T1000 (cell line): ENCODE measurements around the gene AHSP.
"Not testable (repeated sequence)": the region's sequence is repeated elsewhere in the genome, so short reads cannot be mapped to it uniquely, and the experiment has no call there.

ENCODE experiments used
- DNase-seq: peaks from one replicate; lab custom pipeline; 2025; ENCODE audit warnings: mixed read lengths; lab: John Stamatoyannopoulos, UW

Gene AHSP

DNA sequence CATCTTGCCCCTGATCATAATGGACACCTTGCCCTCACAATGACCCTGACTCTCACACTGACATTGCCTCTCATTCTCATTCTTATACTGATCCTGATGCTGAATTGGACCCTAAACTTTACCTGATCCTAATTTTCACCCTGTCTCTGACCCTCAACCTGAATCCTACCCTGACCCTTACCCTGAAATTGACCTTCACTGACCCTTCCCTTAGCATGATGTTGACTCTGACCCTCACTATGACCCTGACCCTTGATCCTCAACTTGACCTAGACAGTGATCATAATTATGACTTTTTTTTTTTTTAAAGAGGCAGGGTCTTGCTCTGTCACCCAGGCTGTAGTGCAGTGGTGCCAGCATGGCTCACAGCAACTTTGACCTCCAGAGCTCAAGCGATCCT is 3.4 kb downstream of the AHSP start:
- DNase-seq = no peak

DNA sequence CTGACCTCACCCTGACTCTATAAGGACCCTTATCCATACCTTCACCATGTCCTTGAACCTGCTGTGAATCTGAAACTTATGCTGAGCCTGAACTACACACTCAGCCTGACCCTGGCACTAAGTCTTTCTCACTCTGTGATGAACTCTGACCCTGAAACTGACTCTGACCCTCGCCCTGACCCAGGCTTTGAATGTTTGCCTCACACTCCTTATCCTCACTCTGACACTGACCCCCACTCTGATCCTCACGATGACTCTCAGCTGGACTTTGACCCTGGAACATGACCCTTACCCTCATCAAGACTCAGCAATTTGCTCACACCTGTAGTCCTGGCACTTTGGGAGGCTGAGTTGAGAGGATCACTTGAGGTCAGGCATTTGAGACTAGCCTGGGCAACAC is 4.4 kb downstream of the AHSP start:
- DNase-seq = no peak

DNA sequence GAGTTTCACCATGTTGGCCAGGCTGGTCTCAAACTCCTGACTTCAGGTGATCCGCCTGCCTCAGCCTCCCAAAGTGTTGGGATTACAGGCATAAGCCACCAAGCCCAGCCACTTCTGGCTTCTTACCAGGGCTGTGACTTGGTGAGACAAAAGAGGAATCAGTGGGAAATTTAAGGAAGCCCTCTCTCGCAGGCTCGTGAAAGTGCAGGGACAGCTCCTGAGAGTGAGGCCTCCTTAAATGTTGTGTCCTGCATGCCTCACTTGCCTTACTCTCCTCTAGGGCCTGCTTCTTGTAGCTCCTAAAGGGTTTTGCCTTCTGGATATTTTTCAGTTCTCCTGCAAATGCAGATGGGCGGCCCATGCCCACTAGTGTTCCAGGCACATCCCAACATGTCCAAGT is 5.2 kb downstream of the AHSP start:
- no peak for DNase-seq

DNA sequence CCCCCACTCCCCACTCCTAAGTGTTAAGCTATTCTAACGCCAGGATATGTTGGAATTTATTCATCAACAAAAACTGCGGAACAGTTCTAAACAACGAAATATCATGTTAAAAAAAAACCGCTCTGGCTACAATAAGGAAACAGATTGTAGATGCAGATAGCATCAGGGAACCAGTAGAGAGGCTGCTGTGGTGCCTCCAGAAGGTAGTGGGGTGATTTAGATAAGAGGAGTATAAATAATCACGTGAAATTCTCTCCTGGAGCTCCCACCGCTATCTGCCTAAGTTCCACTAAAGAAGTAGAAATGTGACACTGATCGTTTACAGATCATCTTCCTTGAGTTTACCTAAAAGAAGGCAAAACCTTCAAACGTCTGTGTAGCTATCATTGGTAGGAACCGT is 8.0 kb downstream of the AHSP start:
- no peak for DNase-seq

DNA sequence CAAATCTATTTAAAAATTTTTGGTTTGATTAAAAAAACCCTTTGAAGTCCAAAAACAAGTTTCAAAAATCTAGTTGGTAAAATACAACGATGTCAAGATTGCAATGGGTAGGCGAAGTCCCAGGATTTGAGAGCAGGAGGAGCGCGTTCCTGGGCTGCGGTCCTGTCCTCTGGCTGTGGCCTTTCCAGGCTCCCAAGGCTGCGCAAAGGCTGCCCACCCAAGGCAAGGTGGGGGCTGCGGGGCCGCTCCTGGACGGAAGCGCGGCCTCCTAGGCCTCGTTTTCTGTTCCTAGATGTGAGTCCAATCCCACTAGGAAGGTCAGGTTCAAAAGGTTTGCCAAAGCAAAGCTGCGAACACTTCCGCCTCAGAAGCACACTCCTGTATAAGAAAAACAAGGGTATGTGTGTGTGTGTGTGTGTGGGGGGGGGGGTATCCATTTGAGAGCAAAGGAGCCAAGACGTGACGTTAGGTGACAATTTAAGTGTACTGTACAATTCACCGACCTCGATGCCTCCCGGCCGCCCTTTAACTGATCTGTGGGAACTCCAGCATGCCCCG is 9.2 kb downstream of the AHSP start:
- DNase-seq = no peak

DNA sequence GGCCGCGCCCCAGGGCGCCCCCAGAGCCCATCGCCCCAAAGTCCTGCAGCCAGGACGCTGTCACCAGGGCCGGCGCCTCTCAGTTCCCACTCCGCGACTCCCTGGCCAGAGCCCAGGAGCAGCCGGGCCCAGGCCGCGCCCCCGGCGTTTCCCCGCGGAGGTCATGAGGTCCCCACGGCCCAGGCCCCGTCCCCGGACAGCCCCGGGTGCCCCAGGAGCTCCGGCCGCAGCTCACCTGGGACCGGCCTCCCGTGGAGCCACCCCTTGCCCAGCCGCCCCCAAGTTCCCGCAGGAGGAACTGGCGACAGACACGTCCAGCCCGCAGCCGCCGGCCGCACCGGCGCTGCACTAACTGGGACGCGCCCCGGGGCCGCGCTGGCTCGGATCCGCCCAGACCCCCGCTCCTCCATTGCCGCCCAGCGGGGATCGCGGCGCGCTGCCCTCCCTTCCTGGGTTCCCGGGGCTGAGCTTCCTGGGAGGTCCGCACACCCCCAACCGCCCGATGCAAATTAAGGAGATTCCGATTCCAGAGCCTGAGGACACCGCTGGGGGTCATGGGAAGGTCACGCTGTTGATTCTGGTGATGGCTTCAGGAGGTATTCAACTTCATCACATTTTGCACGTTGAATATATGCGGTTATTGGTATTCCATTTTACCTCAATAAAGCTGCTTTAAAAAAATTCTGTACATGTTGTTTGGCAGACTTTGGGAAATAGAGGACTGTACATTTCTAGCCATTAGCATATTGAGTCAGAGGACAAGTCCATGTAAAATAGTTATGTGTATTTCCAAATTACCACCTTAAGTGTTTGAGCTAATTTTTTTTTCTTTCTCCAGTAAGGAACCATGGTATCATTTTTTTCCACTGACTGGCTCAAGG is 9.9 kb downstream of the AHSP start:
- no peak for DNase-seq

DNA sequence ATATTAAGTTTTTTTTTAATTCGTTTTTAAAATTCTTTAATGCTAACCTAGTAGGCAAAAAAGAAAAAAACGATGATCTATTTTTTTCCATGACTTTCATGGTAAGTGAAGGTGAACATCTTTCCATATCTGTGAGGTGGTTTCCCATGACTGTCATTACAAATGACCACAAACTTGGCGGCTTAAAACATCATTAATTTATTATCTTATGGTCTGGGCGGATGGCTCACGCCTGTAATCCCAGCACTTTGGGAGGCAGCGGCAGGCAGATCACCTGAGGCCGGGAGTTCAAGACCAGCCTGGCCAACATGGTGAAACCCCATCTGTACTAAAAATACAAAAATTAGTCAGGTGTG is 10.5 kb downstream of the AHSP start:
- DNase-seq = not testable (repeated sequence)

DNA sequence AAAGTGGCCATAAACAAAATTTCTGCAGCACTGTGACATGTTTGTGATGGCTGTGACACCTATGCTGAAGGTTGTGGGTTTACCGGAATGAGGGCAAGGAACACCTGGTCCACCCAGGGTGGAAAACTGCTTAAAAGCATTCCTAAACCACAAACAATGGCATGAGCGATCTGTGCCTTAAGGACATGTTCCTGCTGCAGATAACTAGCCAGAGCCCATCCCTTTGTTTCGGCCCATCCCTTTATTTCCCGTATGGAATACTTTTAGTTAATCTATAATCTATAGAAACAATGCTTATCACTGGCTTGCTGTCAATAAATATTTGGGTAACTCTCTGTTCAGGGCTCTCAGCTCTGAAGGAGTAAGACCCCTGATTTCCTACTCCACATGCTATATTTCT is 12.1 kb downstream of the AHSP start:
- DNase-seq = not testable (repeated sequence)

DNA sequence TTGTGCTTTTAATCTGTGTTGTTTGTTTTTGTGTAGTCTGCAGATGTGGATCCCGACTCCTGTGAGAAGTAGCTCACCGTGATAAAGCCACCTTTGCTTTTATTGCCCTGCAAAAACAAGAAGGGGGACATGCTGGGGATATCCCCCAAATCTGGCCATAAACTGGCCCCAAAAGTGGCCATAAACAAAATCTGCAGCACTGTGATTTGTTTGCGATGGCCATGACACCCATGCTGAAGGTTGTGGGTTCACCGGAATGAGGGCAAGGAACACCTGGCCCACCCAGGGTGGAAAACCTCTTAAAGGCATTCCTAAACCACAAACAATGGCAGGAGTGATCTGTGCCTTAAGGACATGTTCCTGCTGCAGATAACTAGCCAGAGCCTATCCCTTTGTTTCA is 15.1 kb downstream of the AHSP start:
- DNase-seq = no peak

DNA sequence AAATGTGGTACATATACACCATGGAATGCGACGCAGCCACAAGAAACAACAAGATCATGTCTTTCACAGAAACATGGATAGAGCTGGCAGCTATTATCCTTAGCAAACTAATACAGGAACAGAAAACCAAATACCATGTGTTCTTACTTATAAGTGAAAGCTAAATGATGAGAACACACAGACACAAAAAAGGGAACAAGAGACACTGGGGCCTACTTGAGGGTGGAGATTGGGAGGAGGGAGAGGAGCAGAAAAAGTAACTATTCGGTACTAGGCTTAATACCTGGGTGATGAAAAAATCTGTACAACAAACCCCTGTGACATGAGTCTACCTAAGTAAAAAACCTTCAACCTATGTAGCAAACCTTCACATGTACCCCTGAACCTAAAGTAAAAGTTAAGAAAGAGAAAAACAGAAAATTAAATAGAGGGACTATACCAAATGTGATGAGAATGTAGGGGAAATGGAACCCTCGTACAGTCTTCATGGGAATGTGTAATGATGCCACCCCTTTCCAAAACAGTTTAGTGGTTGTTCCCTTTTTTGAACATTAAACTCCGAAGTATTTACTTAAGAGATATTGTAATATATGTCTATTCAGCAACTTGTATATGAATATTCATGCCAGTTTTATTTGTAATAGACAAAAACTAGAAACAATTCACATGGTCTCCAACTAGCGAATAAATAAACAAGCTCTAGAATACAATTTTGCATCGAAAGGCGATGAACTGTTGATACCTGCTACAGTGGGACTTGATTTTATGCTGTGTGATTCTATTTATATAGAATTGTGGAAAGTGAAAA is 33.9 kb downstream of the AHSP start:
- no peak for DNase-seq

DNA sequence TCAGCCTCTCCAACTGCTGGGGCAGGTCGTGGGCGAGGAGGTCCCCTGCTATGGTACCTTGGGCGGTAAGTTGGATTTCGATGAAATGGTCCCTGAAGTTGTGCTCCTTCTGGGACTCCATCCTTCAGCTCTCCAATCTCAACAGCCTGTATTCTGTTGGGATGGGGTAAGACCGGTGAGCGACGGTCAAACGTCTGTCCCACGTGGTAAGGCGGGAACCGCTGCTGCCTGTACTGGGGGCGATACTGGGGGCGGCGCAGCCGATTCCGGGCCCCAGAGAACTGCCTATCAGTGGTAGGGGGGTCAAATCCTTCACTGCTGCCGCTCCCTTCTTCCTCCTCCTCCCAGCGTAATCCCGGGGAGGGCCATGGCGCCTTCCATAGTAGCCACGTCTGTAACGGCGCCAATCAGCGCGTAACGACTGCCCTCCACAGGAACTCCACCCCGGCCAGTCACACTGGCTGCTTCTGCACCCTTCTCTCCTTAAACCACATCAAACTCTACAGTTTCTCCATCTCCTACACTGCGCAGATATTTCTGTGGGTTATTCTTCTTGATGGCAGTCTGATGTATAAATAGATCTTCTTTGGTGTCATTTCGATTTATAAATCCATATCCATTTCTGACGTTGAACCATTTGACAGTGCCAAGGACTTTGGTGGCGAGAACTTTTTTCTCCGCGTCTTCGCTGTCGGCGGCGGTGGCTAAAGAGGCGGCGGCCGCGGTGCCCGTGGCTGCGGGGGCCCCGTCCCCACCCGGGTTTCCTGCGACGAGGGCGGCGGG is 41.1 kb downstream of the AHSP start:
- DNase-seq = no peak

DNA sequence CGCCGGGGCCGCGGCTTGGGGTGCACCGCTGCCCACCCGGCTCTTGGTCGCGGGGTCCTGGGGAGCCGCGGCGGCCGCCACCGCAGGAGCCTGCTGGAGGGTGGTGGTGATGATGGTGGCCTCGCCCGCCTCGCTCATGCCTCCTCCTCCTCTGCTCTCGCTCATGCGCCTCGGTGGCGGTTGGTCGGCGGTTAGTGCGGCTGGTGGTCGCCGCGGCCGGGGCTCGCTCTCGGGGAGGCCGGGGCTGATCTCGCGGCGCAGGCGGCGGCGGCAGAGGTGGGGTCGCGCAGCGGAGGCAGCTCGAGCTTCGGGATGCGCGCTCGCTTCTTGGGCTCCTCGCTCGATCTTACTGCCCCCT is 41.6 kb downstream of the AHSP start:
- DNase-seq = no peak

DNA sequence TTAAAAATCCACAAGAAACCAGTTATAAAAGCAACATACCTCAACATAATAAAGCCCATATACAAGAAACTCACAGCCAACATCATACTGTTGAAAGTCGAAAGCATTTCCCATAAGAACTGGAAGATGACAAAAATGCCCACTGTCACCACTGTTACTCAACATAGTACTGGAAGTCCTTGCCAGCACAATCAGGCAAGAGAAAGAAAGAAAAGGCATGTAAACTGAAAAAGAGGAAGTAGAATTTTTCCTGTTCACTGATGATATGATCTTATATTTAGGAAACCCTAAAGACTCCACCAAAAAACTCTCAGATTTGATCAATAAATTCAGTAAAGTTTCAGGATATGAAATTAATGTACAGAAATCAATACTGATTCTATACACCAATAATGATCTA is 45.1 kb downstream of the AHSP start:
- no peak for DNase-seq

DNA sequence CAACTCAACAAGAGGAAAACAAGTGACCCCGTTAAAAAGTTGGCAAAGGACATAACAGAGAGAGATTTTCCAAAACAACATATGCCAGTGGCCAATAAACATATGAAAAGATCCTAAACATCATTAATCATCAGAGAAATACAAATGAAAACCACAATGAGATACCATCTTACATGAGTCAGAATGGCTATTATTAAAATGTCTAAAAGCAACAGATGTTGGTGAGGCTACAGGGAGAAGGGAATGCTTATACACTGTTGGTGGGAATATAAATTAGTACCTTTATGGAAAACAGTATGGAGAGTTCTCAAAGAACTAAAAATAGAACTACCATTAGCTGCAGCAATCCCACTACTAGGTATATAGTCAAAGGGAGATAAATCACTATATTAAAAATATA is 46.5 kb downstream of the AHSP start:
- not testable (repeated sequence) for DNase-seq

DNA sequence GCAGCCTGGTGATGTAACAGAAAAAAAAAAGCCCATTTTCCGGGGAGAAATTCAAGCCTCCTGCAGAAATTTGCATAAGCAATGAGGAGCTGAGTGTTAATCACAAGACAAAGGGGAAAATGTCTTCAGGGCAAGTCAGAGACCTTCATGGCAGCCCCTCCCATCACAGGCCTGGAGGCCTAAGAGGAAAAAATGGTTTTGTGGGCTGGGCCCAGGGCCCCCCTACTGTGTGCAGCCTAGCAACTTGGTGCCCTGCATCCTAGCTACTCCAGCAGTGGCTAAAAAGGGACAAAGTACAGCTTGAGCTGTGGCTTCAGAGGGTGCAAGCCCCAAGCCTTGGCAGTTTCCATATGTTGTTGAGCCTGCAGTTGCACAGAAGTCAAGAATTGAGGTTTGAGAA is 49.7 kb downstream of the AHSP start:
- DNase-seq = no peak
